OCI-LY7 (cell line): ENCODE measurements around the gene CDRT4.

ENCODE experiments used
- EZH2phosphoT487 ChIP-seq: fragments of 200-600 bp; sonication (generic); IDR thresholded peaks from 2 replicates; pipeline ENCODE4 v1.6.1; 2018; ENCODE audit warnings: low read depth, borderline replicate concordance, mild to moderate bottlenecking, mixed run types, antibody characterized with exemption, low read length, moderate library complexity, mixed read lengths
- TF ChIP-seq, protein P1 (sequence below): fragments of 200-600 bp; sonication (generic); conservative IDR thresholded peaks from 2 replicates; pipeline ENCODE4 v1.5.1; 2014; ENCODE audit warnings: mild to moderate bottlenecking, antibody characterized with exemption, low read length, moderate library complexity, mixed read lengths

DNA sequence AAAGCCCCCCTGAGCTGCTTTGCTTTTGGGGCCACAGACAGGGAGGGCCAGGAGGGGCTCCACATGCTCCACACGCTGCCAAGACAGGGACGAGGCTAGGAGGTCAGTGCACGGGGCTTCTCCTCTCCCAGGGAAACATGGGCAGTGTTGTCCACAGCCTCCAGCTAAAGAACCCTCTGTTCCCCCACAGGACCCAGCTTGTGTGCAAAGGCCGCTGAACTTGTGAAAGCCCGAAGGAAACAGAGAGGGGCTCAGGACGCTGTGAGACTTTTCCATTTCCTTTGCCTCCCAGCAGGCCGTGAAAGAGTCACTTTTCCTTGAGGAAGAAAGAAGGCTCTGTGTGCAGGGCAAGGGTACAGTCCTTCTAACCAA lies 9.7 kb downstream of the CDRT4 start:
- TF ChIP-seq, protein P1, sequence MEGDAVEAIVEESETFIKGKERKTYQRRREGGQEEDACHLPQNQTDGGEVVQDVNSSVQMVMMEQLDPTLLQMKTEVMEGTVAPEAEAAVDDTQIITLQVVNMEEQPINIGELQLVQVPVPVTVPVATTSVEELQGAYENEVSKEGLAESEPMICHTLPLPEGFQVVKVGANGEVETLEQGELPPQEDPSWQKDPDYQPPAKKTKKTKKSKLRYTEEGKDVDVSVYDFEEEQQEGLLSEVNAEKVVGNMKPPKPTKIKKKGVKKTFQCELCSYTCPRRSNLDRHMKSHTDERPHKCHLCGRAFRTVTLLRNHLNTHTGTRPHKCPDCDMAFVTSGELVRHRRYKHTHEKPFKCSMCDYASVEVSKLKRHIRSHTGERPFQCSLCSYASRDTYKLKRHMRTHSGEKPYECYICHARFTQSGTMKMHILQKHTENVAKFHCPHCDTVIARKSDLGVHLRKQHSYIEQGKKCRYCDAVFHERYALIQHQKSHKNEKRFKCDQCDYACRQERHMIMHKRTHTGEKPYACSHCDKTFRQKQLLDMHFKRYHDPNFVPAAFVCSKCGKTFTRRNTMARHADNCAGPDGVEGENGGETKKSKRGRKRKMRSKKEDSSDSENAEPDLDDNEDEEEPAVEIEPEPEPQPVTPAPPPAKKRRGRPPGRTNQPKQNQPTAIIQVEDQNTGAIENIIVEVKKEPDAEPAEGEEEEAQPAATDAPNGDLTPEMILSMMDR: no peak
- no peak for TF ChIP-seq EZH2phosphoT487
